H1 (cell line): ENCODE results near the gene NRXN3. TPM values are rescaled to one million over a fixed set of nuclear protein-coding genes. Genes with fewer than 3 reads are reported as not detected.

Experiments
- BCL11A ChIP-seq, 2 experiments: IDR thresholded peaks; one replicate each; pipeline ENCODE4 v1.6.1; 2011; ENCODE audit warnings: low read depth in 2 of 2, low read length in 2 of 2, mild to moderate bottlenecking in 2 of 2
- polyA plus RNA-seq, 7 experiments: library from polyadenylated mRNA; depleted of rRNA in 3 of 7; stranded (reverse) in 5 of 7; unstranded in 2 of 7; fragments of >200 nt in 5 of 7; fragments of 200-250 nt in 2 of 7; gene quantifications; 1 replicate in 5 of 7; 2 replicates in 1 of 7; 4 replicates in 1 of 7; pipeline versions ENCODE4 v1.2.1 to v1.2.3, GENCODE V29; 2011 to 2013; ENCODE audit warnings: missing spikeins in 2 of 7, mixed read lengths in 2 of 7
- total RNA-seq: library from RNA; stranded (reverse); fragmentation: NEBNext Ultra II Directional; extraction: Animal tissue kit (Norgen Biotek cat#: 25700); gene quantifications from 2 replicates; pipeline ENCODE4 v1.2.1, GENCODE V29; 2021
- TF ChIP-seq, protein P1 (sequence below): fragments of 300-600 bp; sonication (generic); IDR thresholded peaks from 2 replicates; pipeline ENCODE4 v1.7.1; 2012; ENCODE audit warnings: low read length, moderate library complexity, mild to moderate bottlenecking, inconsistent platforms; ENCODE audit not compliant: insufficient replicate concordance

Gene NRXN3
- total and polyA plus RNA-seq, 2 of the 8 experiments (the other 6 are each of a cell fraction or from before 2014, with no cell fraction given): 2.6 to 4.1 TPM

DNA sequence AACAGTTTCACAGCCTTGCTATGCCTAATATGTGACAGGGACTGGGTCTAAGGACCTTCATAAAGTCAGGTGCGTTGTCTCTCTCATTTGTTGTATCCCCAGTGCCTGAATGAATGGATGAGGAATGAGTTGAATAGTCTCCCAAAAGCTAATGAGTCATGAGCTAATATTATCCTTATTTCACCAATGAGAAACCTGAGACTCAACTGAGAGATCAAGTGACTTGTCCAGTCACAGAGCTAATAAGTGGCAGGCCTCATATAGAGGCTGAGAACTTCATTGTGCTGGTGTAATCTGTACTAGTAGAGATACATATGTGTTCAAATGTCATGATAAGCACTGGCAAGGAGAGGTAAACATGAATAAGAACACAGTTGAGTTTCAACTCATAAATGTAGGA is 612.4 kb downstream of the NRXN3 start (continued):
- TF ChIP-seq, protein P1, sequence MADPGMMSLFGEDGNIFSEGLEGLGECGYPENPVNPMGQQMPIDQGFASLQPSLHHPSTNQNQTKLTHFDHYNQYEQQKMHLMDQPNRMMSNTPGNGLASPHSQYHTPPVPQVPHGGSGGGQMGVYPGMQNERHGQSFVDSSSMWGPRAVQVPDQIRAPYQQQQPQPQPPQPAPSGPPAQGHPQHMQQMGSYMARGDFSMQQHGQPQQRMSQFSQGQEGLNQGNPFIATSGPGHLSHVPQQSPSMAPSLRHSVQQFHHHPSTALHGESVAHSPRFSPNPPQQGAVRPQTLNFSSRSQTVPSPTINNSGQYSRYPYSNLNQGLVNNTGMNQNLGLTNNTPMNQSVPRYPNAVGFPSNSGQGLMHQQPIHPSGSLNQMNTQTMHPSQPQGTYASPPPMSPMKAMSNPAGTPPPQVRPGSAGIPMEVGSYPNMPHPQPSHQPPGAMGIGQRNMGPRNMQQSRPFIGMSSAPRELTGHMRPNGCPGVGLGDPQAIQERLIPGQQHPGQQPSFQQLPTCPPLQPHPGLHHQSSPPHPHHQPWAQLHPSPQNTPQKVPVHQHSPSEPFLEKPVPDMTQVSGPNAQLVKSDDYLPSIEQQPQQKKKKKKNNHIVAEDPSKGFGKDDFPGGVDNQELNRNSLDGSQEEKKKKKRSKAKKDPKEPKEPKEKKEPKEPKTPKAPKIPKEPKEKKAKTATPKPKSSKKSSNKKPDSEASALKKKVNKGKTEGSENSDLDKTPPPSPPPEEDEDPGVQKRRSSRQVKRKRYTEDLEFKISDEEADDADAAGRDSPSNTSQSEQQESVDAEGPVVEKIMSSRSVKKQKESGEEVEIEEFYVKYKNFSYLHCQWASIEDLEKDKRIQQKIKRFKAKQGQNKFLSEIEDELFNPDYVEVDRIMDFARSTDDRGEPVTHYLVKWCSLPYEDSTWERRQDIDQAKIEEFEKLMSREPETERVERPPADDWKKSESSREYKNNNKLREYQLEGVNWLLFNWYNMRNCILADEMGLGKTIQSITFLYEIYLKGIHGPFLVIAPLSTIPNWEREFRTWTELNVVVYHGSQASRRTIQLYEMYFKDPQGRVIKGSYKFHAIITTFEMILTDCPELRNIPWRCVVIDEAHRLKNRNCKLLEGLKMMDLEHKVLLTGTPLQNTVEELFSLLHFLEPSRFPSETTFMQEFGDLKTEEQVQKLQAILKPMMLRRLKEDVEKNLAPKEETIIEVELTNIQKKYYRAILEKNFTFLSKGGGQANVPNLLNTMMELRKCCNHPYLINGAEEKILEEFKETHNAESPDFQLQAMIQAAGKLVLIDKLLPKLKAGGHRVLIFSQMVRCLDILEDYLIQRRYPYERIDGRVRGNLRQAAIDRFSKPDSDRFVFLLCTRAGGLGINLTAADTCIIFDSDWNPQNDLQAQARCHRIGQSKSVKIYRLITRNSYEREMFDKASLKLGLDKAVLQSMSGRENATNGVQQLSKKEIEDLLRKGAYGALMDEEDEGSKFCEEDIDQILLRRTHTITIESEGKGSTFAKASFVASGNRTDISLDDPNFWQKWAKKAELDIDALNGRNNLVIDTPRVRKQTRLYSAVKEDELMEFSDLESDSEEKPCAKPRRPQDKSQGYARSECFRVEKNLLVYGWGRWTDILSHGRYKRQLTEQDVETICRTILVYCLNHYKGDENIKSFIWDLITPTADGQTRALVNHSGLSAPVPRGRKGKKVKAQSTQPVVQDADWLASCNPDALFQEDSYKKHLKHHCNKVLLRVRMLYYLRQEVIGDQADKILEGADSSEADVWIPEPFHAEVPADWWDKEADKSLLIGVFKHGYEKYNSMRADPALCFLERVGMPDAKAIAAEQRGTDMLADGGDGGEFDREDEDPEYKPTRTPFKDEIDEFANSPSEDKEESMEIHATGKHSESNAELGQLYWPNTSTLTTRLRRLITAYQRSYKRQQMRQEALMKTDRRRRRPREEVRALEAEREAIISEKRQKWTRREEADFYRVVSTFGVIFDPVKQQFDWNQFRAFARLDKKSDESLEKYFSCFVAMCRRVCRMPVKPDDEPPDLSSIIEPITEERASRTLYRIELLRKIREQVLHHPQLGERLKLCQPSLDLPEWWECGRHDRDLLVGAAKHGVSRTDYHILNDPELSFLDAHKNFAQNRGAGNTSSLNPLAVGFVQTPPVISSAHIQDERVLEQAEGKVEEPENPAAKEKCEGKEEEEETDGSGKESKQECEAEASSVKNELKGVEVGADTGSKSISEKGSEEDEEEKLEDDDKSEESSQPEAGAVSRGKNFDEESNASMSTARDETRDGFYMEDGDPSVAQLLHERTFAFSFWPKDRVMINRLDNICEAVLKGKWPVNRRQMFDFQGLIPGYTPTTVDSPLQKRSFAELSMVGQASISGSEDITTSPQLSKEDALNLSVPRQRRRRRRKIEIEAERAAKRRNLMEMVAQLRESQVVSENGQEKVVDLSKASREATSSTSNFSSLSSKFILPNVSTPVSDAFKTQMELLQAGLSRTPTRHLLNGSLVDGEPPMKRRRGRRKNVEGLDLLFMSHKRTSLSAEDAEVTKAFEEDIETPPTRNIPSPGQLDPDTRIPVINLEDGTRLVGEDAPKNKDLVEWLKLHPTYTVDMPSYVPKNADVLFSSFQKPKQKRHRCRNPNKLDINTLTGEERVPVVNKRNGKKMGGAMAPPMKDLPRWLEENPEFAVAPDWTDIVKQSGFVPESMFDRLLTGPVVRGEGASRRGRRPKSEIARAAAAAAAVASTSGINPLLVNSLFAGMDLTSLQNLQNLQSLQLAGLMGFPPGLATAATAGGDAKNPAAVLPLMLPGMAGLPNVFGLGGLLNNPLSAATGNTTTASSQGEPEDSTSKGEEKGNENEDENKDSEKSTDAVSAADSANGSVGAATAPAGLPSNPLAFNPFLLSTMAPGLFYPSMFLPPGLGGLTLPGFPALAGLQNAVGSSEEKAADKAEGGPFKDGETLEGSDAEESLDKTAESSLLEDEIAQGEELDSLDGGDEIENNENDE: no peak
- TF ChIP-seq BCL11A (IDR thresholded peaks at IDR 0.05; ENCODE audit: low read depth in 2 of 2, low read length in 2 of 2): no peak
